NB4 (cell line): ENCODE measurements around the gene TNN.

ENCODE experiments used
- DNase-seq: peaks from one replicate; pipeline ENCODE4 v3.0.0; 2010; ENCODE audit warnings: low read depth
- H3K4me3 ChIP-seq: one replicate; pipeline ENCODE4 v1.5.1; 2011; ENCODE audit warnings: mild to moderate bottlenecking, low read depth, low read length, moderate library complexity
- CTCF ChIP-seq: IDR thresholded peaks from one replicate; pipeline ENCODE4 v1.5.1; 2012; ENCODE audit warnings: low read depth, low read length
- MAX ChIP-seq: IDR thresholded peaks from 2 replicates; pipeline ENCODE4 v1.6.1; 2011; ENCODE audit warnings: low read depth, low read length
- MYC ChIP-seq: IDR thresholded peaks from 2 replicates; pipeline ENCODE4 v1.6.1; 2011; ENCODE audit warnings: low read depth, low read length
- POLR2A ChIP-seq: IDR thresholded peaks from 2 replicates; pipeline ENCODE4 v1.6.1; 2011; ENCODE audit warnings: mild to moderate bottlenecking; ENCODE audit not compliant: insufficient read length; ENCODE audit errors: extremely low read depth

Gene TNN

GRCh38 chr1:175050992-175051391 is 16.6 kb upstream of the TNN start:
- no peak for DNase-seq
- TF ChIP-seq POLR2A = no peak
- no peak for TF ChIP-seq MAX
- TF ChIP-seq MYC = no peak
- no peak for TF ChIP-seq CTCF
- H3K4me3 ChIP-seq = no peak overlapping the region

GRCh38 chr1:175054736-175055135 is 12.9 kb upstream of the TNN start:
- TF ChIP-seq MAX = no peak
- TF ChIP-seq POLR2A = no peak
- no peak for TF ChIP-seq CTCF
- TF ChIP-seq MYC = no peak
- DNase-seq = no peak
- no peak overlapping the region for H3K4me3 ChIP-seq

- no peak for TF ChIP-seq POLR2A
- no peak for TF ChIP-seq CTCF
- no peak for TF ChIP-seq MAX
- no peak for TF ChIP-seq MYC
- H3K4me3 ChIP-seq = no peak overlapping the region
- peak; percentile 11 for DNase-seq
These were observed 5.3 kb upstream of the TNN start for GRCh38 chr1:175062339-175062738.

- no peak for DNase-seq
- no peak for TF ChIP-seq POLR2A
- H3K4me3 ChIP-seq = no peak overlapping the region
These were observed 4.8 kb upstream of the TNN start for GRCh38 chr1:175062858-175063257.

GRCh38 chr1:175070818-175071217 is 3.2 kb downstream of the TNN start:
- no peak for DNase-seq
- H3K4me3 ChIP-seq = no peak overlapping the region
- no peak for TF ChIP-seq MAX

GRCh38 chr1:175071276-175071943 is 3.8 kb downstream of the TNN start:
- no peak overlapping the region for H3K4me3 ChIP-seq
- no peak for DNase-seq
- TF ChIP-seq MAX (no peak), MYC (no peak), CTCF (no peak)
